ENCODE data around the gene CST9.

GRCh38 chr20:23623666-23624323 lies 18.1 kb upstream of the CST9 start:
- TF ChIP-seq EP300 (IDR thresholded peaks at IDR 0.05) (no peak), RAD21 (conservative IDR thresholded peaks at IDR 0.05 in 1 of 2, IDR thresholded peaks at IDR 0.05 in 1 of 2) (no peak), CTCF (IDR thresholded peaks at IDR 0.05) (no peak), MYC (IDR thresholded peaks at IDR 0.05; ENCODE audit: borderline replicate concordance, low read length) (no peak), MAX (IDR thresholded peaks at IDR 0.05) (no peak), PBX3 (IDR thresholded peaks at IDR 0.05) (no peak), BHLHE40 (IDR thresholded peaks at IDR 0.05; ENCODE audit: low read depth, low read length) (no peak), HMGXB4 (CRISPR knock-in tag; IDR thresholded peaks at IDR 0.05; ENCODE audit: borderline replicate concordance) (no peak), CBX2 (IDR thresholded peaks at IDR 0.05; ENCODE audit: borderline replicate concordance, low read depth) (no peak)

Data from A549 (cell line).